ENCODE results near the gene PCBP3.
"Not testable (repeated sequence)": the region's sequence is repeated elsewhere in the genome, so short reads cannot be mapped to it uniquely, and the experiment has no call there.

The PCBP3 gene

GRCh38 chr21:45636951-45637646 lies 6.4 kb upstream of the PCBP3 start:
- no peak for DNase-seq

GRCh38 chr21:45637883-45638282 lies 5.6 kb upstream of the PCBP3 start:
- DNase-seq = no peak

GRCh38 chr21:45638707-45639106 lies 4.8 kb upstream of the PCBP3 start:
- DNase-seq = no peak

GRCh38 chr21:45639206-45640000 lies 4.1 kb upstream of the PCBP3 start:
- DNase-seq = no peak

- peak; percentile 60 for DNase-seq
These were observed 3.3 kb upstream of the PCBP3 start for GRCh38 chr21:45640001-45640887.

GRCh38 chr21:45640888-45641479 lies 2.5 kb upstream of the PCBP3 start:
- DNase-seq = no peak

GRCh38 chr21:45641480-45642035 lies 2.0 kb upstream of the PCBP3 start:
- no peak for DNase-seq

- no peak for DNase-seq
These were observed 1.3 kb upstream of the PCBP3 start for GRCh38 chr21:45642122-45642813.

- DNase-seq = no peak
These were observed 749 bp downstream of the PCBP3 start for GRCh38 chr21:45644041-45644906.

- DNase-seq = no peak
These were observed 8.4 kb downstream of the PCBP3 start for GRCh38 chr21:45651921-45652320.

- no peak for DNase-seq
These were observed 11.6 kb downstream of the PCBP3 start for GRCh38 chr21:45655124-45655523.

GRCh38 chr21:45656114-45656513 lies 12.6 kb downstream of the PCBP3 start:
- DNase-seq = not testable (repeated sequence)

- not testable (repeated sequence) for DNase-seq
These were observed 18.5 kb downstream of the PCBP3 start for GRCh38 chr21:45661913-45662622.

- DNase-seq = not testable (repeated sequence)
These were observed 19.2 kb downstream of the PCBP3 start for GRCh38 chr21:45662623-45663245.

- DNase-seq = no peak
These were observed 25.9 kb downstream of the PCBP3 start for GRCh38 chr21:45669382-45669781.

GRCh38 chr21:45670731-45671130 lies 27.2 kb downstream of the PCBP3 start:
- DNase-seq = no peak

- not testable (repeated sequence) for DNase-seq
These were observed 35.3 kb downstream of the PCBP3 start for GRCh38 chr21:45678790-45679189.

- DNase-seq = no peak
These were observed 36.7 kb downstream of the PCBP3 start for GRCh38 chr21:45680215-45680614.

- no peak for DNase-seq
These were observed 51.6 kb downstream of the PCBP3 start for GRCh38 chr21:45695086-45695485.
